HG03025 (cell line): ENCODE results near the gene RNF213.
"Not testable (repeated sequence)": the region's sequence is repeated elsewhere in the genome, so short reads cannot be mapped to it uniquely, and the experiment has no call there.

Experiments used
- ATAC-seq: cut with Tn5 transposase; IDR thresholded peaks from one replicate; pipeline ENCODE4 v1.9.1; 2021; ENCODE audit warnings: mild to moderate bottlenecking, moderate library complexity; ENCODE audit not compliant: unreplicated experiment, low FRiP score

RNF213 gene

DNA sequence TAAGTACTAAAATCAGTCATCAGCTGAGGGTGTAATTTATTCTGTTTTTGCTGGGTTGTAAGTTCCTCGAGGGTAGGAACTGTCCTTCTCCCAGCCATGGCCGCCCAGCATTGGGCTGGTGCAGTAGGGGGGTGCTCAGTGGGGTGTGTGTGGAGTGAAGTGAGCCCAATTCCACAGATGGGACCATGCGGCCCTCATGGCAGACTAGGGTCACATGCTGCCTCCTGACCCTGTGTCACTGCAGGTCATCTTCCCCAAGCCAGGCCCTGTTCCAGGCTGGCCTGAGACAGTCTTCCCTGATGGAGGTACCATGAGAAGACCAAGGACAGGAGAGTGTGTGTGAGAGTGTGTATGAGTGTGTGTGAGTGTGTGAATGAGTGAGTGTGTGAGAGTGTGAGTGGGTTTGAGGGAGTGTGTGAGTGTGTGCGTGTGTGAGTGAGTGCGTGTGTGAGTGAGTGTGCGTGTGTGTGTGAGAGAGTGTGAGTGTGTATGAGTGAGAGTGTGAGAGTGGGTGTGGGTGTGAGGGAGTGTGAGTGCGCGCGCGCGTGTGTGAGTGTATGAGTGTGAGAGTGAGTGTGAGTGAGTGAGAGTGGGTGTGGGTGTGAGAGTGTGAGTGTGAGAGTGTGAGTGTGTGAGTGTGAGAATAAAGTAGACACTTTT is 36.7 kb upstream of the RNF213 start:
- ATAC-seq, result no peak

GRCh38 chr17:80224683-80225082 is 36.0 kb upstream of the RNF213 start:
- no peak for ATAC-seq

- ATAC-seq, result no peak
Observed at GRCh38 chr17:80225230-80225629, 35.4 kb upstream of the RNF213 start.

DNA sequence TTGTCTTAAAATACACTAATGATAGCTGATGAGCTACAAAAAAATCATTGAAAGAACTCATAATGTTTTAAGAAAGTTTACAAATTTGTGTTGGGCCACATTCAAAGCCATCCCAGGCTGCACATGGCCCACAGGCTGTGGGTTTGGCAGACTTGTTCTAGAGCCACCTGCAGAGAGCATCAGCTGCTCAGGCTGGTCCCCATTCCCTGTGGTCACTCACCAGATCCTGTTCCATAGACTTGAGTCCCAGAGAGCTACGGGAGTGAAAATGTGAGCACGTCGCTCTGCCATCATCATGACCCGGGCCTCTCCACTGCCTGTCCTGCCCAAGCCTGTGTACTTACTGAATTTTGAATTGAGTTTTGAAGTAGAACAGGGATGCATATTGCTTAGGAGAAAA is 33.5 kb upstream of the RNF213 start:
- ATAC-seq, result no peak

GRCh38 chr17:80227666-80228065 is 33.0 kb upstream of the RNF213 start:
- ATAC-seq, result no peak

GRCh38 chr17:80228477-80228876 is 32.2 kb upstream of the RNF213 start:
- ATAC-seq, result no peak

DNA sequence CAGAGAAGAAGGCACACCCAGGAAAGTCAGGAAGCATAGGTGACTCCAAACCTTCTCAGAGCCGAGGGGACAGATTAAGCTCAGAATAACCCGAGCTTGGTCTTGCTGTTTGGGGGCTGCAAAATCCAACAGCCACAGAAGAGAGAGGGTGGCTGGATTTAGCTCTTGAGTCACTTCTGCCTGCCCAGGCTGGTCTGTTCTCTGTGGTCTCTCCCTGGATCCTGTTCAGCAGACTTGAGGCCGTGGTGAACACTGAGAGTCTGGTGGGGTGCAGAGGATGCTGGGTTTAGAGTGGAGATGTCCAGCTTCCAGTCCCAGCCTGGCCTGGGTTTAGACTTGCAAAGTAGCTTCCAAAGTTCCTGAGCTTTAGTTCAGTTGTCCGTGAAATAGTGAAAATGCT is 31.6 kb upstream of the RNF213 start:
- ATAC-seq, result no peak

GRCh38 chr17:80232438-80232837 is 28.2 kb upstream of the RNF213 start:
- no peak for ATAC-seq

GRCh38 chr17:80233202-80233601 is 27.4 kb upstream of the RNF213 start:
- ATAC-seq, result no peak

GRCh38 chr17:80236911-80237310 is 23.7 kb upstream of the RNF213 start:
- ATAC-seq, result no peak

DNA sequence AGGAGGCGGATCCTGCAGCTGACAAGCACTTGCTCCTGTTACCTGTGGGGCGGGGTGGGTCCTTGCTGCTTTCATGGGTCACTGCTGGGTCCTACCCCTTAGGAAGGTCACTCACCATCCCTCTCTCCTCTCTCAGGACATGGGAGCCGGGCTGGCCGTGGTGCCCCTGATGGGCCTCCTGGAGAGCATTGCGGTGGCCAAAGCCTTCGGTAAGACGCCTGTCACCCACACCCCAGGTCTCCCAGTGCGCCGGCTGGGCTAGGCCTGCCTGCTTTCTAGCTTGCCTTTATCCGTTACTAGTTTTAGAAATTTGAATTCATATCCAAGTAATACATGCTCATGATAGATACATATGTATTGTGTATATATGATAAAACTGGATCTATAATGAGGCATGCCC is 23.3 kb upstream of the RNF213 start:
- ATAC-seq, result no peak

GRCh38 chr17:80242505-80242904 is 18.1 kb upstream of the RNF213 start:
- ATAC-seq, result no peak

DNA sequence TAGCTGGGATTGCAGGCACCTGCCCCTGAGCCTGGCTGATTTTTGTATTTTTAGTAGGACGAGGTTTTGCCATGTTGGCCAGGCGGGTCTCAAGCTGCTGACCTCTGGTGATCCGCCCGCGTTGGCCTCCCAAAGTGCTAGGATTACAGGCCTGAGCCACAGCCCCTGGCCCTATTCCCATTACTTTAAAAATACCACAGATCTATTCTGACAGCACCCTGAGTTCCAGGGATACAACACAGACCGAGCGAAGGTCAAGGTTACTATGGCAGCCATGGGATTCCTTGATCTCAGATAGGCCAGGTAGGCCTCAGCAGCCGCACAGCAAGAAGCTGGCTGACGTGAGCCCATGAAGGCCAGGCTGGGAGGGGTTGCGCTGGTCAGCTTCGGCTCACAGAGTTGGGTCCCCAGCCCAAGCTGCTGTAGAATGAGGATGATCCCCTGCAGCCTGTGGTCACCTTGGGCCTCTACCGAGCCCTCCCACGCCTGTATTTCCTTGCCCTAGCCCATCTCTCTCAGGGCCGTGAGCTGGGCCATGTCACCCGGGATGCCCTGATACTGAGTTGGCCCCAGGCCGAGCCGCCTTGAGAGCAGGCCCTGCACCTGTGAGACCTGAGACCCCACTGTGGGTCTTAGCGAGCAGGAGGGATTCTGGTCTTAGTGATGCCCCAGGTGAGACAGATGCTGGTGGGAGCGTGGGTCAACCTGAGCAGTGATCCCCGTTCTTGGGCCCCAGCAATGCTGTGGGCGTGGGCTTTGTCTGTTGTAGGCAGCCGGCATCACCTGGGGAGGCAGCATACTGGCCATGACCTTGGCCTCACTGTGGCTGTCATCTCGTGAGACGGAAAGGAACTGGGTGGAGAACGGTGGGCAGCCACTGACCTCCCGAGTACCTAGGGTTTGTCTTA is 16.9 kb upstream of the RNF213 start:
- no peak for ATAC-seq

- not testable (repeated sequence) for ATAC-seq
Observed at GRCh38 chr17:80244448-80244847, 16.2 kb upstream of the RNF213 start.

DNA sequence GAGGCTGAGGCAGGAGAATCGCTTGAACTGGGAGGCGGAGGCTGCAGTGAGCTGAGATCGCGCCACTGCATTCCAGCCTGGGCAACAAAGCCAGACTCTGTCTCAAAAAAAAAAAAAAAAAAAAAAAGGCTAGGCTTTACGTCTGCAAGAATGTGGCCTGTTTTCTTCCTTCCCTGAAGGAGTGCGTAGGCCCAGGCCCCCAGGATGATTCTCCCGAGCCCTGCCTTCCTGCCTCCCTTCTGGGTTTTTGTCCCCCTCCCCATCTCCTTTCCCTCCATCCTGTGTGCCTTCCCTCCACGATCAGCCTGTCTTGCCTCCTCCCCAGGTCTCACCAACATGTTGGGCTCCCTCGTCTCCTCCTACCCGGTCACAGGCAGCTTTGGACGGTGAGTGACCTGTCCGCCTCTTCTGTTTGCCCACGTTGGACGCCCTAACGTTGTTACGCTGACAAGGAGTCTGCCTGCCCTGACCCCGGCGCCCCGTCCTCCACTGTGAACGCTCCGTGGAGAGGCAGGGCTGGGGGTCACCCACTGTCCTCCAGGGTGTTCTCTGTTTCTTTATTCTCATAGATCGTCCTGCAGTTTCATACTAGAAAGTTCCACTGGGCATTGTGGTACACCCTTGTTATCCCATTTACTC is 15.7 kb upstream of the RNF213 start:
- ATAC-seq, result no peak

- no peak for ATAC-seq
Observed at GRCh38 chr17:80245566-80246265, 14.9 kb upstream of the RNF213 start.

GRCh38 chr17:80246266-80246681 is 14.4 kb upstream of the RNF213 start:
- ATAC-seq, result no peak

GRCh38 chr17:80246726-80247125 is 13.9 kb upstream of the RNF213 start:
- ATAC-seq, result no peak

DNA sequence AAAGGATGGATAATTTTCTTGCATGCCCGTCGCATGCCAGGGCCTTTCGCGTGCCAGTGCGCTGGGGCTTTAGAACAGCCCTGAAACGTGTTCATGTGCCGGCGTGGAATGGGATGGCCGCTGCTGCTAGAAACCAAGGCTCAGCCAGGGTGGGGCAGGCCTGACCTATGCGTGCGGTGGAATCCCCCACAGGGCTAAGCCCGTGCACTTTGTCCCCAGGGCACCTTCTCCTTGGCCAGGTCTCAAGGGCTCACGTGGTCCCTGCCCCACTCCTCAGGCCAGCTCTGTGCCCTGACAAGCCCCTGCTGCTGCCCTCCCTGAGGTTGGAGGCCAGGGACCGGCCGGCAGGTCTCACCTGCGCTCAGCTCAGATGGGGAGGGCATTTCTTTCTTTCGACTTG is 13.1 kb upstream of the RNF213 start:
- no peak for ATAC-seq

GRCh38 chr17:80248001-80248893 is 12.4 kb upstream of the RNF213 start:
- ATAC-seq, result no peak
